HG03175 (cell line): ENCODE measurements around the gene C9.
"Not testable (repeated sequence)": the region's sequence is repeated elsewhere in the genome, so short reads cannot be mapped to it uniquely, and the experiment has no call there.

Source experiments
- ATAC-seq: cut with Tn5 transposase; IDR thresholded peaks from one replicate; pipeline ENCODE4 v1.9.1; 2021; ENCODE audit warnings: mild to moderate bottlenecking, moderate library complexity; ENCODE audit not compliant: unreplicated experiment

Gene C9

DNA sequence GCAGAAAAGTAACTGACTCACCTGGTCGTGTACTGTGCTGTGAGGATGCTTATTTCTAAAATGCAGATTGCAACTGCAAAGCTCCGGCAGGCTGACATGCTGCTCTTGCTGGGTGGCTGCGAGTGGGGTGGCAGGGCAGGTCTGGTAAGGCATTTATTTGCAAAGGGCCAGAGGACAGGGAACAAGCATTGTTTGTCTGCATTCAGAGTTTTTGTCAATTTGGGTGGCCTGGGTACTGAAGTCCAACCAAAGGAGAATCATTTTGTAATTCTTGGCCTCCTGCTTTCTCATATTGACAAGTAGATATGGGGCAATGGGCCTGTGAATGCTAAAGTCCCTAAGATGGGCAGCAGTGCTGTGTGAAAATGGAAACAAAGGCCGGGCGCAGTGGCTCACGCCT is at the start of gene C9:
TSS of gene C9 (minus strand) at position 129 of the 400 bp plus-strand sequence. CDS start at position 98, 31 bp downstream.
- no peak for ATAC-seq

DNA sequence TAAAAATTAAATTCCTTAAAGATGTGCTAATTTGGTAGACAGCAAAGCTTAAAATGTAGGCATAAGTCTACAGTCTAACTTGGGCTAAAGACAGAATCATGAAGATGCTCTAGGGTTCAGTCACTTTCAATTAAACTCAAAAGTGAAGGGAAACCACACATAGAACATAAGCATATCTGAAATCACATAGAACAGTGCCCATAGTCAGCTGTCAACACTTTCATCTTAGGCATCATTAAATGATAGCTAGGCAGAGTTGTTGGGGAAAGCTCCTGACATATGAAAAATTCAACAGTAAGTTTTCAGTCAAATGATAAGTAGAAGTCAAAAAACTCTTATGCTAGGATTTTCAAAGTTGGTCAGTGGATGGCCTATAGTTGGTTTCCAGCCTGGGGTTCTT is 49.5 kb upstream of the C9 start:
- ATAC-seq, result no peak

- ATAC-seq, result no peak
Observed at GRCh38 chr5:39412721-39413394, 48.6 kb upstream of the C9 start.

DNA sequence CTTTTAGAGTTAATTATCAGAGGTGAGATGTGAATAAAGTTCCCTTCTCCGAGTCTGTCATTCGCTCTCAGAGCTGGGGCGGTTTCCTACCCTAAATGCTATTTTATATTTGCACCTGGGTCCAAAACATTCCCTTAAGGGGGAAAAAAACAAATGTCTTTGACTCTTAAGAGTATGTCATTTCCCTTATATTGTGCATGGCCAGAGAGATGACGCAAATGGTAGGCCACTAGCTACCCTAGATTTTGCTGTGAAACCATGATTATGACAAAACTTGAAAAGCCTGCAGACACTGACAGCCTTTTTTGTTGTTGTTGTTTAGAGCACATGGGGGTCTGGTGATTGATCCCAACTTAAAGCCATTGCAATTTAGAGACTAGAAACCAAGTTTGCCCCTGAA is 47.7 kb upstream of the C9 start:
- no peak for ATAC-seq

DNA sequence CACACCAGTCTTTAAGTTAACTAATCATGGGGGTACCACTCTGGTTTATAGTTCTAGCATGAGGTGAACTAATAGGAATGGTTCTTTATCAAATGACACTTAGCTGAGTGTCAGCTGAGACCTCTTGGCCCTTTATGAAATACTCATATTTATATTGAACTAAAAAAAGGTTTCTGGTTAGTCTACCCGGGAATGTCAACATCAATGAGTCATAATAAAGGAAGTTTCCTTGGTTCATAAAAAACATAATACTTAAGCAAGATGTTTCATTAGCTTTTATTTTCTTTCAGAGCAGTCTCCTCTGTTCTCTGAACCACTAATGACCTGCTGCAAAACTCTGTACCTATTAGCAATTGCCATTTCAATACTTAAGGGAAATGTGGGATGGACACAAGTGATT is 46.8 kb upstream of the C9 start:
- ATAC-seq, result no peak

- no peak for ATAC-seq
Observed at GRCh38 chr5:39409033-39409432, 44.7 kb upstream of the C9 start.

DNA sequence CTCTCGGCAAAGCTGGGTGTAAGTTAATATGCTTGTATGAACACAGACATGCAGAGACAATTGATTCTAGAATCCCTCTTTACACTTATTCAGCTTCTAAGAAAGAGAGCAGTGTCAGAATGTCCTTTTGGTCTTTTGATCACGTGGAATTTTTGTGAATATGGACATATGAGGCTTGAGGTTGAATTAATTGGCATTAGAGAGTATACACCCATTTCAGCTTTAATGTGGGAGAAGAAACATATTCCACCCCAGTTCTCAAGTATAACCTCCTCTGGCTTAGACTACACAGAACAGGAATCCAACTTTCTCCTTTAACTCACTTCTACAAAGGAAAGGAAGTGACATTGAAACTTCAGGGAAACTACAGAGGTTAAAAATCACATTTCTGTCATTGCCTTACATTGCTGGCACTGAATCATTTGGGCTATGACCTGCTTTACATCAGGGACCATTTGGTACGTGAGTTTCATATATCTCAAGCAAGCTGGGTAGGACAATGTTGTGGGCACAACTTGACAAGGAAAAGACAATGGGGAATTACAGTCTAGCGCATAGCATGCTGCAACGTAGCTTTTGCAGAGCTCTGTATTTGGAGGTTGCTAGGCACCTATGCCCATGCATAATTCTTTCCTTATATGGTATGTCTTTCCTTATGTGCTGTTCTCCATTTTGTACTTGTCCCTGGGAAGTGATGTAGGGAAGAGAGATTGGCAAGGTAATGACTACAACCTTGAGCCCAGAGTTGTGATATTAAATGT is 41.0 kb upstream of the C9 start:
- ATAC-seq, result no peak

GRCh38 chr5:39403761-39404160 is 39.5 kb upstream of the C9 start:
- ATAC-seq, result not testable (repeated sequence)

DNA sequence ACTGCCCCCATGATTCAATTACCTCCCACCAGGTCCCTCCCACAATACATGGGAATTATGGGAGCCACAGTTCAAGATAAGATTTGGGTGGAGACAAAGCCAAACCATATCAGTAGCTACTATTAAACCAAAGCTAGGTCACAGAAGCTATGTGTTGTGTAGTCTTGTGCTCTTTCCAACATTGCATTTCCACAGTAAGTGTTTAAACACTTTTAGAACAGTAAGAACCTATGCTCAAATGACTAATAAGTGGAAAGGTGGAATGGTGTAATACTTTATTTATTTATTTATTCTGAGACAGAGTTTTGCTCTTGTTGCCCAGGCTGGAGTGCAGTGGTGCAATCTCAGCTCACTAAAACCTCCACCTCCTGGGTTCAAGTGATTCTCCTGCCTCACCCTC is 37.8 kb upstream of the C9 start:
- ATAC-seq, result not testable (repeated sequence)

DNA sequence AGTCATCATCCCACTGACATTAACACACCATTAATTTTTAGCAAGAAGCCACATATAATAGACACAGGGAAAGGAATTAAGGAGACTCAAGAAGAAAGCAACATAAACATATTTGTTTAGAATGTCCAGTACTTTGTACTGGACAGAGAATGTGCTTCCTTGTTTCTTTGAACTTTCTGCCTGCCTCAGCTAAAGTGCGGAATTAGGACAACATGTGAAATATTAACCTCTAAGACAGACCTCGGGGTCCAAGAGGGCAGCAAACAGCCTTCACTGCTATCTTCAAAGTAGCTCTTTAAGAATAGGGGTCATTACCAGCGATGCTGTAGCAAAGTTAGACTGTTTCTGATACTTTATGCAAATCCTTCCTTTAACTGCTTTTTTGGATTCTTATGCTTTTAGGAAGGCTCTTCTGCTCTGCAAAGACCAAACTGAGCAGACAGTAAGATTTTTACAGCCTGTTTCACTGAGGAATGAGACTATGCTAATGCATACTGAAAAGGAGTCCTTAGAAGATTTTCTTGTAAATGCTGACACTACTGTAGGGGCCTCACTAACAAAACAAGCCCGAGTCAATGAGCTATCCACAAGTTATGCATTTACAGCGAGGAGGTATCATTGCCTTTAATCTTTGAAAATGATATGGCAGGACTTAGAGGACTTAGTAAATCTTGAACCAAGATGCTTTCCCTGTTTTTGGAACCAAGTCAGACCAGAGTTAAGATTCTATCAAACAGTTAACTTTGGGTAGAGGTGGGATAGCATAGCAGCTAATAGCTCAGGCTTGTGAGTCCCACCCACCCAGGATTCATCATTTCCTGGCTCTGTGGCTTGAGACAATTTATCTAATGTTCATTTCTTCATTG is 36.7 kb upstream of the C9 start:
- no peak for ATAC-seq

- ATAC-seq, result no peak
Observed at GRCh38 chr5:39399135-39400036, 35.1 kb upstream of the C9 start.

DNA sequence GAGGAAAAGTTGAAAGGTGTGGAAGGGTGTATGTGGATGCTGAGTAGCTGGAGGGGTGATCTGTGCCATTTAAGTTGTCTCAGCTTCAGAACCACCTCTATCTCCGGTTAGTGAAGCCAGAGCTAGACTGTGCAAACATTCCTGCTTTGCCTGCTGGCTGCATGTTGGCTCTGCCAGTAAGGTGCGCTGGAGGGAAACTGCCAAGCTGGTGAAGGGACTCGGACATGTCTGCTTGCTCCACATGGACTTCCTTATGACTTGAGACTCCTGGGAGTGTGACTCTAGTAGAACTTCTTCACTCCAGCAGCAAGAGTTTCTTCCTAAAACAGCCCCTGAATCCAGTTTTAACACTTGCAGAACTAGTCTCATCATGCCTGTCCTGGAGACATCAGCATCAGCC is 32.5 kb upstream of the C9 start:
- ATAC-seq, result no peak

- ATAC-seq, result no peak
Observed at GRCh38 chr5:39395521-39395920, 31.2 kb upstream of the C9 start.

DNA sequence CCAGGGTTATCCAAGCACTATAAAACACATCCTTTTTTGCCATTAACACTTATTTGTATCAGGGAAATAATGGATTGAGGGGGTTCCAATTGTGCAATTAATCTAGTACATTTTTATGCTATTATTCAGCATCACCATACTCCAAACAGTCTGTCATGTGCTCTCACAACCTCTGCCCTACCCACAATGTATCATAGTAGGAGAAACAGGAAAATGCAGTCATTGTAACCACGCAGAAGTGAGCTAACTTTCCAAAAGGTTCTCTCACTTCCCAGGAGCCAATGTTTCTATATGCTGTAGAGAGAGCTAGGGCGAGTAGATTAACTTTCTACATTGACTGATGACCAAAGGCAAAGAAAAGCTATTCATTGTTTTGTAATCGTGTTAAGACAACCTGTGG is 30.7 kb upstream of the C9 start:
- no peak for ATAC-seq

DNA sequence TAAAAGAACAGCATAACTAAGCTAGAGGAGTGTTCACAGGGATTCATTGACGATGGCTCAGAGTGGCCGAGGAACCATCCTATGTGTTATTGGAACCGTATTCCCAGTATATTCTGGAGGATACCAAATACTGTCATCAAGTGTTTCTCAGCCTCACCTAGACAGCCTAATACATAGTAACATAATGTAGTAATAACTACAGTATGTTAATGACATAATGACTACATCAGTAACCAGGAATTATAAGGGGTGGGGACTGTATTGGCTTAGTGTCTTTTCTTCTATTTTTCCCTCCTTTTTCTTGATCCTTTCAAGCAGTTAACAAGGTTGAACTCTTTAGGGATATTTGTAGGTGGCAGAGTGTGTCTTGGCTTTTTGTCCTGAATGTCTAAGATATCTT is 26.6 kb upstream of the C9 start:
- no peak for ATAC-seq

DNA sequence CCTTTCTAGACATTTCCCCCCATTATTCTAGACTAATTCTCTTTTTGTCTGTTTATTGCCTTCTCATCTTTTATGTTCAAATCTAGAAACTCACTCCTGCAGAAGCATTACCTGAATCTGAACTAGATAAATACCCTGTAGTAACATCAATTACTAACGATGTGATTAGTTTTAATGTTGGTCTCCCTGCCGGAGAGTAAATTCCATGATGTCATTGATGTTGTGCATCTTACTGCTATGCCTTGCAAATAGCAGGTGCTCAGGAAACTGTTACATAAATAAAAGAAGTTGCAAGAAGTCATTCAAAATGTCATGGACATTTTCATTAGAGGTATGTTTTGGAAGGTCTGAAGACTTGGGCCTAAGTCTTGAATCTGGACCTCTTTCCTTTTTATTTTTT is 23.0 kb upstream of the C9 start:
- no peak for ATAC-seq

- ATAC-seq, result no peak
Observed at GRCh38 chr5:39384271-39384670, 20.0 kb upstream of the C9 start.

GRCh38 chr5:39381376-39381775 is 17.1 kb upstream of the C9 start:
- ATAC-seq, result no peak

DNA sequence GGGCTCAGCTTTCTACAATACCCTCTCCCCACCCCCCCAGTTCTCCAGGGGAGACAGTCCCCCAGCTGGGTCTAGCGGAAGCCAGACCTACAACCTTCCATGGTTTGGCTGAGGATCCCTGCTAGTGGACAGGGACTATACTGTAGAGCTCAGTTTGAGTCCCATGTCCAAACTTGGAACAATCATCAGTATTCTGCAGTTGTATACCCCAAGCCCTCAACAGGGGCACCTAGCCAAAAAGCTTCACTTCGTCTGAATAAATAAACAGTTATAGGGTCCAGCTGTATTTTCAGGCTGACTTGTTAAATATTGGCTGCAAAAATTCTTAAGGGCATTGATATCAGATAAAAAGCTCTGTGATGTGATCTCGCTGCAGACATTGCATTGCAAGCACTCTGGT is 15.4 kb upstream of the C9 start:
- ATAC-seq, result no peak

DNA sequence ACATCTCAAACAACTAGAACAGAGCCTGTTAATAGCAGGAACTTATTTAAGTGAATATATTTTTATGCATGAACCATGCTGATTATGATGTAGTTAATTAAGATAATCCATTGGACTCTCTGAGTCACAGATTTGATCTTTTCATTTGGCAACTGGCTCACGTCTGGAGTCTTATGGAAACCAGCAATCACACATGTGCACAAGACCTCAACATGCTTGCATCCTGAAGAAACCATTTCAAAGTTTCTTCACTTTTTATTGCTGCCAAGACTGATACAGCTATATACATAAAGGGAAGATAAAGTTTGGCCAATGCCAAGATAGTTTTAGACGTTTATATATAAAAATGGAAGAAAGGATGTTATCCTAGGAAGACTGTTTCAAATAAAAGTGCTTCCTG is 13.3 kb upstream of the C9 start:
- ATAC-seq, result no peak

- ATAC-seq, result peak; percentile 81
Observed at GRCh38 chr5:39376293-39376714, 12.0 kb upstream of the C9 start.
